GM23338 (cell line): Measurements from ENCODE around the gene LEKR1. TPM values are rescaled to one million over a fixed set of nuclear protein-coding genes. Genes with fewer than 3 reads are reported as not detected.
"Not testable (repeated sequence)": the region's sequence is repeated elsewhere in the genome, so short reads cannot be mapped to it uniquely, and the experiment has no call there.

Source experiments
- ATAC-seq: fragments of 200-7000 bp; cut with Tn5 transposase; 3 replicates; pipeline ENCODE4 v1.9.1; 2020
- DNase-seq: peaks from one replicate; pipeline ENCODE4 v3.0.0-alpha.2; 2015; ENCODE audit warnings: low spot score
- H2AFZ ChIP-seq: fragments of 200-600 bp; sonication (generic); 2 replicates; pipeline ENCODE4 v1.8.0; 2016; ENCODE audit warnings: antibody characterized with exemption, mild to moderate bottlenecking, moderate library complexity
- H3F3A ChIP-seq: fragments of 200-600 bp; sonication (generic); replicated peaks from 2 replicates; pipeline ENCODE4 v1.8.0; 2017; ENCODE audit warnings: antibody characterized with exemption, mixed run types, low read depth
- H3K27ac ChIP-seq: fragments of 200-600 bp; sonication (generic); 2 replicates; pipeline ENCODE4 v1.6.1; 2016; ENCODE audit warnings: low read depth
- H3K27me3 ChIP-seq: fragments of 200-600 bp; sonication (generic); 2 replicates; pipeline ENCODE4 v1.8.0; 2016; ENCODE audit warnings: mild to moderate bottlenecking, mixed run types, moderate library complexity; ENCODE audit not compliant: insufficient read depth
- H3K36me3 ChIP-seq: fragments of 200-600 bp; sonication (generic); 2 replicates; pipeline ENCODE4 v1.8.0; 2016; ENCODE audit warnings: mild to moderate bottlenecking; ENCODE audit not compliant: insufficient read depth
- H3K4me1 ChIP-seq: fragments of 200-600 bp; sonication (generic); 2 replicates; pipeline ENCODE4 v1.8.0; 2016; ENCODE audit warnings: mild to moderate bottlenecking, moderate library complexity; ENCODE audit not compliant: insufficient read depth
- H3K4me2 ChIP-seq: fragments of 200-600 bp; sonication (generic); 2 replicates; pipeline ENCODE4 v1.7.1; 2017; ENCODE audit warnings: mixed run types
- H3K4me3 ChIP-seq: fragments of 200-600 bp; sonication (generic); 2 replicates; pipeline ENCODE4 v1.6.1; 2016; ENCODE audit warnings: mixed run types
- H3K79me2 ChIP-seq: fragments of 200-600 bp; sonication (generic); replicated peaks from 2 replicates; pipeline ENCODE4 v1.8.0; 2017; ENCODE audit warnings: mild to moderate bottlenecking; ENCODE audit not compliant: insufficient read depth
- H3K9me2 ChIP-seq: fragments of 200-600 bp; sonication (generic); 2 replicates; pipeline ENCODE4 v1.8.0; 2017; ENCODE audit not compliant: insufficient read depth
- H4K20me1 ChIP-seq: fragments of 200-600 bp; sonication (generic); replicated peaks from 2 replicates; pipeline ENCODE4 v1.8.0; 2017; ENCODE audit warnings: mild to moderate bottlenecking; ENCODE audit not compliant: insufficient read depth
- H3K27ac Mint-ChIP-seq: 2 replicates; pipeline ENCODE4 v1.8.0; 2020; ENCODE audit warnings: inconsistent platforms, mild to moderate bottlenecking, moderate library complexity, mixed read lengths
- H3K27me3 Mint-ChIP-seq: 3 replicates; pipeline ENCODE4 v1.8.0; 2022; ENCODE audit warnings: low read depth, mild to moderate bottlenecking, moderate library complexity, mixed read lengths, inconsistent platforms; ENCODE audit not compliant: insufficient read depth, poor library complexity
- H3K36me3 Mint-ChIP-seq: 3 replicates; pipeline ENCODE4 v1.8.0; 2021; ENCODE audit warnings: low read depth, mild to moderate bottlenecking, inconsistent platforms, moderate library complexity, mixed read lengths
- H3K4me1 Mint-ChIP-seq: 3 replicates; pipeline ENCODE4 v1.8.0; 2020; ENCODE audit warnings: mild to moderate bottlenecking, inconsistent platforms, mixed read lengths
- H3K4me3 Mint-ChIP-seq: 3 replicates; pipeline ENCODE4 v1.8.0; 2021; ENCODE audit warnings: moderate library complexity, mild to moderate bottlenecking, inconsistent platforms, mixed read lengths
- H3K9me3 Mint-ChIP-seq: 3 replicates; pipeline ENCODE4 v1.8.0; 2020; ENCODE audit warnings: moderate library complexity, mild to moderate bottlenecking, inconsistent platforms, mixed read lengths
- CREB1 ChIP-seq: fragments of 250-450 bp; sonication (Bioruptor Pico); IDR thresholded peaks from 2 replicates; pipeline ENCODE4 v1.5.0; 2020; ENCODE audit warnings: low read depth, mild to moderate bottlenecking, moderate library complexity
- CTCF ChIP-seq, 2 experiments: fragments of 200-600 bp in 1 of 2; sonication (generic) in 1 of 2; conservative IDR thresholded peaks; 2 replicates each; pipeline versions ENCODE4 v1.5.1 to v1.6.1; 2016 to 2017; ENCODE audit warnings: antibody characterized with exemption in 2 of 2, low read depth in 2 of 2, mild to moderate bottlenecking in 2 of 2, moderate library complexity in 1 of 2
- ETS1 ChIP-seq: IDR thresholded peaks from 2 replicates; pipeline ENCODE4 v1.6.1; 2016; ENCODE audit warnings: antibody characterized with exemption
- EZH2phosphoT487 ChIP-seq: fragments of 200-600 bp; sonication (generic); IDR thresholded peaks from one replicate; pipeline ENCODE4 v1.8.1; 2018; ENCODE audit warnings: antibody characterized with exemption; ENCODE audit not compliant: unreplicated experiment
- NANOG ChIP-seq: IDR thresholded peaks from 2 replicates; pipeline ENCODE4 v1.6.1; 2016; ENCODE audit warnings: antibody characterized with exemption, borderline replicate concordance
- POLR2AphosphoS5 ChIP-seq: IDR thresholded peaks from 2 replicates; pipeline ENCODE4 v1.6.1; 2016; ENCODE audit warnings: antibody characterized with exemption, low read depth
- STAT1 ChIP-seq: IDR thresholded peaks from one replicate; pipeline ENCODE4 v1.6.1; 2016; ENCODE audit warnings: antibody characterized with exemption; ENCODE audit not compliant: unreplicated experiment
- polyA plus RNA-seq: library from polyadenylated mRNA; unstranded; fragments of >200 nt; fragmentation: Nextera tagmentation; extraction: Ambion mirVana; gene quantifications from 2 replicates; pipeline ENCODE4 v1.2.1, GENCODE V29; 2016
- total RNA-seq: library from RNA; depleted of rRNA; stranded (reverse); fragments of >200 nt; shearing (Covaris generic); gene quantifications from 2 replicates; pipeline ENCODE4 v1.2.3, GENCODE V29; 2014

LEKR1 gene
- total and polyA plus RNA-seq, 2 experiments from 2014 or later = not detected

GRCh38 chr3:156895374-156895773 lies 69.2 kb downstream of the LEKR1 start:
- not testable (repeated sequence) for H2AFZ ChIP-seq, ATAC-seq, H3K79me2 ChIP-seq, H3K36me3 Mint-ChIP-seq, H3K36me3 ChIP-seq, H3K9me3 Mint-ChIP-seq, H3K4me2 ChIP-seq, H3K4me3 ChIP-seq, H3K27me3 Mint-ChIP-seq, H3K27ac ChIP-seq, H4K20me1 ChIP-seq, H3K4me3 Mint-ChIP-seq, H3K27ac Mint-ChIP-seq, H3K4me1 ChIP-seq, DNase-seq, H3K9me2 ChIP-seq, H3K27me3 ChIP-seq, H3F3A ChIP-seq
- H3K4me1 Mint-ChIP-seq = peaks cover 15% of the 10 kb centered on the region
- TF ChIP-seq CTCF (conservative IDR thresholded peaks at IDR 0.05; ENCODE audit: low read depth in 2 of 2) = 0 out of 4 replicates have a peak, but pooled peaks of 1 of the 2 experiments have one; percentile 10

- H3K27ac ChIP-seq, H3K79me2 ChIP-seq, DNase-seq, H3K4me3 Mint-ChIP-seq, H3K36me3 ChIP-seq, H3K27me3 Mint-ChIP-seq, H3K4me1 ChIP-seq, H2AFZ ChIP-seq, H3F3A ChIP-seq, H4K20me1 ChIP-seq, H3K9me3 Mint-ChIP-seq, H3K4me2 ChIP-seq, H3K27me3 ChIP-seq, H3K9me2 ChIP-seq, ATAC-seq, H3K27ac Mint-ChIP-seq, H3K4me3 ChIP-seq, H3K36me3 Mint-ChIP-seq: not testable (repeated sequence)
- peaks cover 15% of the 10 kb centered on the region for H3K4me1 Mint-ChIP-seq
Observed at GRCh38 chr3:156897851-156898250, 71.7 kb downstream of the LEKR1 start.

GRCh38 chr3:156898296-156898880 lies 72.2 kb downstream of the LEKR1 start:
- Histone ChIP-seq H3K27ac (peak overlapping the region; percentile 40; the same call in 1 of the 2 replicates), H3F3A (no peaks in the 10 kb centered on the region), H4K20me1 (no peaks in the 10 kb centered on the region), H2AFZ (no peak overlapping the region), H3K4me2 (no peak overlapping the region), H3K79me2 (no peaks in the 10 kb centered on the region), H3K27me3 (no peaks in the 10 kb centered on the region), H3K4me3 (no peak overlapping the region), H3K9me2 (0 out of 2 replicates have a peak, but pooled peaks cover 2% of the 10 kb centered on the region), H3K4me1 (0 out of 2 replicates have a peak, but pooled peaks cover 4% of the 10 kb centered on the region), H3K36me3 (no peaks in the 10 kb centered on the region)
- H3K9me3 Mint-ChIP-seq = peaks cover 9% of the 10 kb centered on the region; the same call in 2 of the 3 replicates
- H3K27ac Mint-ChIP-seq = no peak overlapping the region
- H3K4me1 Mint-ChIP-seq = peaks cover 15% of the 10 kb centered on the region
- DNase-seq (no peak), ATAC-seq (no peak)
- no peak overlapping the region for H3K4me3 Mint-ChIP-seq
- TF ChIP-seq ETS1 (no peak), POLR2AphosphoS5 (no peak), STAT1 (no peak), NANOG (no peak), CREB1 (CRISPR knock-in tag) (no peak), EZH2phosphoT487 (no peak)
- H3K36me3 Mint-ChIP-seq = no peaks in the 10 kb centered on the region; the same call in 1 of the 3 replicates
- H3K27me3 Mint-ChIP-seq = no peaks in the 10 kb centered on the region
